SK-N-MC (cell line): Measurements from ENCODE around the gene HBM.

Experiments
- EZH2 ChIP-seq: fragments of 200-600 bp; sonication (generic); IDR thresholded peaks from one replicate; pipeline ENCODE4 v1.6.1; 2017; ENCODE audit warnings: antibody characterized with exemption
- FOXP2 ChIP-seq: optimal IDR thresholded peaks from 2 replicates; pipeline ENCODE3; 2011; ENCODE audit warnings: mild to moderate bottlenecking, moderate library complexity; ENCODE audit not compliant: insufficient read depth; ENCODE audit errors: extremely low read length, control extremely low read depth
- POLR2AphosphoS5 ChIP-seq: IDR thresholded peaks from 2 replicates; pipeline ENCODE4 v1.6.1; 2012; ENCODE audit warnings: mild to moderate bottlenecking, low read depth, low read length, borderline replicate concordance

- no peak for TF ChIP-seq POLR2AphosphoS5
- TF ChIP-seq EZH2: no peak
- TF ChIP-seq FOXP2: no peak
These were observed 28.7 kb downstream of the HBM start for GRCh38 chr16:194516-194915.
